Neuronal stem cell (in vitro differentiated cells): ENCODE data around the gene DCUN1D3.

Experiments used
- DNase-seq: peaks from one replicate; pipeline ENCODE4 v3.0.0-alpha.2; 2013; ENCODE audit warnings: low spot score
- H2AFZ ChIP-seq: one replicate; pipeline ENCODE4 v1.6.1; 2013; ENCODE audit warnings: mild to moderate bottlenecking, low read length, inconsistent platforms
- H2AK5ac ChIP-seq: 2 replicates; pipeline ENCODE4 v1.6.1; 2013; ENCODE audit warnings: low read depth, mild to moderate bottlenecking, inconsistent platforms, low read length, moderate library complexity, mixed read lengths
- H2BK120ac ChIP-seq: 2 replicates; pipeline ENCODE4 v1.6.1; 2013; ENCODE audit warnings: low read depth, mild to moderate bottlenecking, inconsistent platforms, low read length, moderate library complexity, mixed read lengths
- H2BK12ac ChIP-seq: one replicate; pipeline ENCODE4 v1.6.1; 2013; ENCODE audit warnings: low read length, inconsistent platforms
- H2BK15ac ChIP-seq: 2 replicates; pipeline ENCODE4 v1.6.1; 2013; ENCODE audit warnings: mild to moderate bottlenecking, low read length, inconsistent platforms, mixed read lengths
- H2BK5ac ChIP-seq: one replicate; pipeline ENCODE4 v1.6.1; 2013; ENCODE audit warnings: inconsistent platforms, mild to moderate bottlenecking, low read length, moderate library complexity
- H3K14ac ChIP-seq: one replicate; pipeline ENCODE4 v1.6.1; 2013; ENCODE audit warnings: low read length, inconsistent platforms
- H3K18ac ChIP-seq: 2 replicates; pipeline ENCODE4 v1.6.1; 2013; ENCODE audit warnings: low read length, inconsistent platforms
- H3K23ac ChIP-seq: 2 replicates; pipeline ENCODE4 v1.6.1; 2013; ENCODE audit warnings: low read depth, mild to moderate bottlenecking, mixed read lengths, low read length, inconsistent platforms; ENCODE audit not compliant: poor library complexity
- H3K27ac ChIP-seq: replicated peaks from 3 replicates; pipeline ENCODE4 v1.5.1; 2013; ENCODE audit warnings: low read length, inconsistent platforms
- H3K27me3 ChIP-seq, 3 experiments: 2 replicates each; pipeline ENCODE4 v1.6.1; 2013; ENCODE audit warnings: low read length in 3 of 3, mild to moderate bottlenecking in 2 of 3, inconsistent platforms in 1 of 3, low read depth in 1 of 3, mixed read lengths in 1 of 3, moderate library complexity in 1 of 3; ENCODE audit not compliant: control insufficient read depth in 3 of 3, insufficient read depth in 3 of 3
- H3K36me3 ChIP-seq, 2 donors: replicated peaks in 1 of 2; 2 replicates each; pipeline ENCODE4 v1.6.1; 2013; ENCODE audit warnings: low read length in 2 of 2; ENCODE audit not compliant: control insufficient read depth in 2 of 2, insufficient read depth in 2 of 2
- H3K4ac ChIP-seq: 2 replicates; pipeline ENCODE4 v1.6.1; 2013; ENCODE audit warnings: inconsistent platforms, mild to moderate bottlenecking, low read length, moderate library complexity
- H3K4me1 ChIP-seq, 2 donors: 1 replicate in 1 of 2; 2 replicates in 1 of 2; pipeline ENCODE4 v1.6.1; 2013; ENCODE audit warnings: low read length in 2 of 2, low read depth in 1 of 2; ENCODE audit not compliant: control insufficient read depth in 2 of 2, insufficient read depth in 1 of 2
- H3K4me2 ChIP-seq: one replicate; pipeline ENCODE4 v1.6.1; 2013; ENCODE audit warnings: mild to moderate bottlenecking, low read length, inconsistent platforms; ENCODE audit not compliant: insufficient read depth, poor library complexity, severe bottlenecking
- H3K4me3 ChIP-seq, 2 donors: 2 replicates each; pipeline ENCODE4 v1.5.1; 2013; ENCODE audit warnings: low read length in 2 of 2, mild to moderate bottlenecking in 2 of 2, inconsistent platforms in 1 of 2, moderate library complexity in 1 of 2
- H3K79me1 ChIP-seq: one replicate; pipeline ENCODE4 v1.6.1; 2013; ENCODE audit warnings: low read depth, mild to moderate bottlenecking, inconsistent platforms, low read length, moderate library complexity
- H3K9ac ChIP-seq: one replicate; pipeline ENCODE4 v1.6.1; 2013; ENCODE audit warnings: mild to moderate bottlenecking, low read depth, low read length, inconsistent platforms; ENCODE audit not compliant: poor library complexity
- H3K9me3 ChIP-seq, 2 donors: replicated peaks in 1 of 2; 2 replicates each; pipeline versions ENCODE3 to v1.6.1; 2013; ENCODE audit warnings: low read length in 2 of 2, mild to moderate bottlenecking in 2 of 2, inconsistent platforms in 1 of 2, low read depth in 1 of 2, mixed read lengths in 1 of 2, moderate library complexity in 1 of 2; ENCODE audit not compliant: control insufficient read depth in 2 of 2, insufficient read depth in 1 of 2
- H4K8ac ChIP-seq: one replicate; pipeline ENCODE4 v1.6.1; 2013; ENCODE audit warnings: low read depth, mild to moderate bottlenecking, inconsistent platforms, low read length, moderate library complexity
- H4K91ac ChIP-seq: one replicate; pipeline ENCODE4 v1.6.1; 2013; ENCODE audit warnings: low read length, low read depth, mild to moderate bottlenecking, inconsistent platforms; ENCODE audit not compliant: poor library complexity
- WGBS, 2 donors: extraction: QIAGEN DNeasy Blood & Tissue Kit; methylation state at CpG; one replicate each; pipeline ENCODE4 v1.1.7; 2013; ENCODE audit warnings: missing lambda C conversion rate in 2 of 2, mixed read lengths in 1 of 2; ENCODE audit not compliant: insufficient read length in 2 of 2, insufficient replicate concordance in 1 of 2; ENCODE audit errors: extremely low coverage in 2 of 2; 5-methylcytosine and 5-hydroxymethylcytosine counted together

Gene DCUN1D3

GRCh38 chr16:20830372-20830771, 69.8 kb downstream of the DCUN1D3 start:
- H2AK5ac ChIP-seq = no peak overlapping the region
- no peak overlapping the region for H3K9ac ChIP-seq
- H3K4ac ChIP-seq = no peak overlapping the region
- H3K23ac ChIP-seq = no peak overlapping the region
- no CpG with 5 or more reads among the region's 1 CpG for WGBS, 2 donors
- no peak overlapping the region for H4K91ac ChIP-seq
- no peak overlapping the region for H2AFZ ChIP-seq
- no peak overlapping the region for H3K4me3 ChIP-seq
- no peak overlapping the region for H4K8ac ChIP-seq
- DNase-seq = no peak
- no peaks in the 10 kb centered on the region for H3K79me1 ChIP-seq
- no peak overlapping the region for H2BK5ac ChIP-seq
- H3K9me3 ChIP-seq = peaks cover 0 to 4% of the 10 kb centered on the region in 2 donors
- no peak overlapping the region for H2BK120ac ChIP-seq
- peaks cover 7 to 95% of the 10 kb centered on the region in 2 donors for H3K36me3 ChIP-seq
- H3K18ac ChIP-seq = no peak overlapping the region
- no peak overlapping the region for H2BK15ac ChIP-seq
- no peak overlapping the region for H3K27ac ChIP-seq
- no peaks in the 10 kb centered on the region for H3K4me1 ChIP-seq
- no peak overlapping the region for H3K4me2 ChIP-seq
- no peaks in the 10 kb centered on the region for H3K27me3 ChIP-seq
- H2BK12ac ChIP-seq = no peak overlapping the region
- H3K14ac ChIP-seq = no peak overlapping the region

GRCh38 chr16:20829536-20829935, 70.6 kb downstream of the DCUN1D3 start:
- WGBS, 2 donors = no CpG with 5 or more reads among the region's 1 CpG
- H3K79me1 ChIP-seq = no peaks in the 10 kb centered on the region

DNA sequence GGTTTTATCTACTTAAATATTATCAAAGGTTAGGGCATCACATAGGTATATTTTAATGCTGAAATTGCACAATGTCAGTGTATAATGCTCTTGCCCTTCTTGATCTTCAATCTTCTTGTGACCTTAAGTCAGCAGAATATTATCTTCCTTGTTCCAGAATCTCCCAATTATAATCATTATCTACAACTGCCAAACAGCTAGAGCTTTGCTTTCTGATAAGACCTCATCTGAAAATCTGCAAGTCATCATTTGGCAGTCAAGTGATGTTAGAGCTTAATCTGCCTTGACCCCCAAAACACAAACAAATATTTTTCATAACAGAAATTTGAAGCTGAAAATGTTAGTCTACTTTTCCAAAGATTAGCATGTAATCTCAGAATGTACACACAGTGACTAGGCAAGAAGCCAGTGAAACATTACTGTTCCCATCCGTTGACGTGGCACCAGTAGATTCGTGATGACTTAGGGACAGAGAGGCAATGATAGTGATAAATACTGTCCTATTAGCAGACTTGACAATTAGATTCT, 74.1 kb downstream of the DCUN1D3 start:
- no peak overlapping the region for H2AFZ ChIP-seq
- H3K4me3 ChIP-seq = no peak overlapping the region
- H3K79me1 ChIP-seq = no peaks in the 10 kb centered on the region
- no peak overlapping the region for H3K18ac ChIP-seq
- H3K23ac ChIP-seq = no peak overlapping the region
- H3K4me2 ChIP-seq = no peak overlapping the region
- DNase-seq = no peak
- no peak overlapping the region for H2AK5ac ChIP-seq
- H4K8ac ChIP-seq = no peak overlapping the region
- H3K27ac ChIP-seq = no peak overlapping the region
- H2BK12ac ChIP-seq = no peak overlapping the region
- WGBS, 2 donors = no CpG with 5 or more reads among the region's 3 CpGs
- H3K36me3 ChIP-seq = peaks cover 4 to 91% of the 10 kb centered on the region in 2 donors
- no peak overlapping the region for H3K9ac ChIP-seq
- no peak overlapping the region for H2BK120ac ChIP-seq
- no peak overlapping the region for H4K91ac ChIP-seq
- no peaks in the 10 kb centered on the region for H3K9me3 ChIP-seq
- H2BK15ac ChIP-seq = no peak overlapping the region
- no peak overlapping the region for H3K4ac ChIP-seq
- no peak overlapping the region for H2BK5ac ChIP-seq
- no peaks in the 10 kb centered on the region for H3K27me3 ChIP-seq
- H3K4me1 ChIP-seq = no peaks in the 10 kb centered on the region
- H3K14ac ChIP-seq = no peak overlapping the region

More at GRCh38 chr16:20829536-20829935, 70.6 kb downstream of the DCUN1D3 start:
- Histone ChIP-seq H3K4me3 (no peak overlapping the region), H3K18ac (no peak overlapping the region), H3K14ac (no peak overlapping the region), H2AFZ (no peak overlapping the region), H2BK120ac (no peak overlapping the region), H3K27ac (no peak overlapping the region), H2BK12ac (no peak overlapping the region), H2AK5ac (no peak overlapping the region), H2BK15ac (no peak overlapping the region), H3K4me1 (no peaks in the 10 kb centered on the region), H3K9me3 (no peaks in the 10 kb centered on the region), H3K23ac (no peak overlapping the region), H3K9ac (no peak overlapping the region), H2BK5ac (no peak overlapping the region), H3K36me3 (peaks cover 7 to 92% of the 10 kb centered on the region in 2 donors), H3K4ac (no peak overlapping the region), H3K4me2 (no peak overlapping the region), H4K8ac (no peak overlapping the region), H4K91ac (no peak overlapping the region), H3K27me3 (no peaks in the 10 kb centered on the region)
- no peak for DNase-seq

DNA sequence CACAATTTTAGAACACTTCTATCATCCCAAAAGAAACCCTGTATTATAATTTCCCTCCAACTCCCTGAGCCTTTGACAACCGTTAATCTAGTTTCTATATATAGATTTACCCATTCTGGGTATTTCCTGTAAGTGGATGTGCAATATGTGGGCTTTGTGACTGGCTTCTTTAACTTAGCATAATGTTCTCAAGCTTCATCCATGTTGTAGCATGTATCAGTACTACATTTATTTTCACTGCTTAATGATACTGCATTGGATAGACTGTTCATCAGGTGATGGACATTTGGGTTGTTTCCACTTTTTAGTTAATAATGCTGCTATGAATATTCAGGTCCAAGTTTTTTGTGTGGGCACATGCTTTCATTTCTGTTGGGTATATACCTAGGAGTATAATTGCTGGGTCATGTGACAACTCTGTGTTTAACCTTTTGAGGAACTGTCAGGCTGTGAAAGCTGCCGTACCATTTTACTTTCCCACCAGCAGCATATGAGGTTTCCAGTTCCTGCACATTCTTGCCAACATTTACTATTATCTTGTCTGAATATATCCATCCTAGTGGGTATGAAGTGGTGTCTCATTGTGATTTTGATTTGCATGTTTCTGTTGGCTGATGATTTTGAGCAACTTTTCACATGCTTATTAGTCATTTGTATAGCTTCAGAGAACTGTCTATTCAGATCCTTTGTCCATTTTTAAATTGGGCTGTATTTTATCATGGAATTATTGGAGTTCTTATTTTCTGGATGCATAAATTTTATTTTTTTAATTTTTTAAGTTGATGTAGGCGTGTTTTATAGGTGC, 77.4 kb downstream of the DCUN1D3 start:
- H3K79me1 ChIP-seq = no peaks in the 10 kb centered on the region
- H3K27me3 ChIP-seq = no peaks in the 10 kb centered on the region
- H2BK15ac ChIP-seq = no peak overlapping the region
- no peak overlapping the region for H3K4me3 ChIP-seq
- H3K9ac ChIP-seq = no peak overlapping the region
- no peak overlapping the region for H2AK5ac ChIP-seq
- H3K4me1 ChIP-seq = no peaks in the 10 kb centered on the region
- H3K9me3 ChIP-seq = peaks cover 0 to 1% of the 10 kb centered on the region in 2 donors
- no peak overlapping the region for H2AFZ ChIP-seq
- no peak overlapping the region for H3K4me2 ChIP-seq
- H3K23ac ChIP-seq = no peak overlapping the region
- H3K14ac ChIP-seq = no peak overlapping the region
- no peak overlapping the region for H2BK120ac ChIP-seq
- no peak overlapping the region for H2BK5ac ChIP-seq
- peaks cover 4 to 90% of the 10 kb centered on the region in 2 donors for H3K36me3 ChIP-seq
- H4K8ac ChIP-seq = no peak overlapping the region
- H3K4ac ChIP-seq = no peak overlapping the region
- H2BK12ac ChIP-seq = no peak overlapping the region
- H3K27ac ChIP-seq = no peak overlapping the region
- H4K91ac ChIP-seq = no peak overlapping the region
- no CpG with 5 or more reads among the region's 3 CpGs for WGBS, 2 donors
- no peak overlapping the region for H3K18ac ChIP-seq
- DNase-seq = no peak
